ENCODE data around the gene PRKCA.

Gene PRKCA

DNA sequence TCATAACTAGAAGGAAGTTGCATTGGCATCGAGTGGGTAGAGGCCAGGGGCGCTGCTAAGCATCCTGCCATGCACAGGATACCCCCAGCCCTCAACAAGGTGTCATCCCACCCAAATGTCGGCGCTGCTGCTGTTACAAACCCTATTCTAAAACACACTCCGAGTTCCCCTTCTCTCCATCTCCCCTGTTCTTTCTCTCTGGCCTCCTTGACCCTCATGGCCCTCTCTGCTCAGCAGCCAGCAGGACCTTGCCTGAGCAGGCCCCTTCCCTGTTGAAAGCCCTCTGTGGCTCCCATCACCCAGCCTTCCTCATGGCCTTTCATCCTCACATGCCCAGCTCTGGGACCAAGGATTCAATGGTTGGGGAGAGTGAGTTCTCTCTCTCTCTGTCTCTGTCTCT, 510.2 kb downstream of the PRKCA start:
- TF ChIP-seq TAF1 (IDR thresholded peaks at IDR 0.05; ENCODE audit: borderline replicate concordance, insufficient read depth, low read length), result no peak
- TF ChIP-seq, protein P1, sequence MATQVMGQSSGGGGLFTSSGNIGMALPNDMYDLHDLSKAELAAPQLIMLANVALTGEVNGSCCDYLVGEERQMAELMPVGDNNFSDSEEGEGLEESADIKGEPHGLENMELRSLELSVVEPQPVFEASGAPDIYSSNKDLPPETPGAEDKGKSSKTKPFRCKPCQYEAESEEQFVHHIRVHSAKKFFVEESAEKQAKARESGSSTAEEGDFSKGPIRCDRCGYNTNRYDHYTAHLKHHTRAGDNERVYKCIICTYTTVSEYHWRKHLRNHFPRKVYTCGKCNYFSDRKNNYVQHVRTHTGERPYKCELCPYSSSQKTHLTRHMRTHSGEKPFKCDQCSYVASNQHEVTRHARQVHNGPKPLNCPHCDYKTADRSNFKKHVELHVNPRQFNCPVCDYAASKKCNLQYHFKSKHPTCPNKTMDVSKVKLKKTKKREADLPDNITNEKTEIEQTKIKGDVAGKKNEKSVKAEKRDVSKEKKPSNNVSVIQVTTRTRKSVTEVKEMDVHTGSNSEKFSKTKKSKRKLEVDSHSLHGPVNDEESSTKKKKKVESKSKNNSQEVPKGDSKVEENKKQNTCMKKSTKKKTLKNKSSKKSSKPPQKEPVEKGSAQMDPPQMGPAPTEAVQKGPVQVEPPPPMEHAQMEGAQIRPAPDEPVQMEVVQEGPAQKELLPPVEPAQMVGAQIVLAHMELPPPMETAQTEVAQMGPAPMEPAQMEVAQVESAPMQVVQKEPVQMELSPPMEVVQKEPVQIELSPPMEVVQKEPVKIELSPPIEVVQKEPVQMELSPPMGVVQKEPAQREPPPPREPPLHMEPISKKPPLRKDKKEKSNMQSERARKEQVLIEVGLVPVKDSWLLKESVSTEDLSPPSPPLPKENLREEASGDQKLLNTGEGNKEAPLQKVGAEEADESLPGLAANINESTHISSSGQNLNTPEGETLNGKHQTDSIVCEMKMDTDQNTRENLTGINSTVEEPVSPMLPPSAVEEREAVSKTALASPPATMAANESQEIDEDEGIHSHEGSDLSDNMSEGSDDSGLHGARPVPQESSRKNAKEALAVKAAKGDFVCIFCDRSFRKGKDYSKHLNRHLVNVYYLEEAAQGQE (IDR thresholded peaks at IDR 0.05; ENCODE audit: insufficient read depth in 1 of 2, low read depth in 2 of 2, low read length in 2 of 2), result no peak
- TF ChIP-seq POLR2AphosphoS5 (IDR thresholded peaks at IDR 0.05; ENCODE audit: low read depth, low read length), result no peak
- no peak for TF ChIP-seq FOXP2 (optimal IDR thresholded peaks at IDR 0.05; ENCODE audit: borderline replicate concordance, extremely low read depth, extremely low read length, insufficient read depth)
- no peak for TF ChIP-seq SIN3A (IDR thresholded peaks at IDR 0.05; ENCODE audit: borderline replicate concordance, insufficient read depth, low read length)

DNA sequence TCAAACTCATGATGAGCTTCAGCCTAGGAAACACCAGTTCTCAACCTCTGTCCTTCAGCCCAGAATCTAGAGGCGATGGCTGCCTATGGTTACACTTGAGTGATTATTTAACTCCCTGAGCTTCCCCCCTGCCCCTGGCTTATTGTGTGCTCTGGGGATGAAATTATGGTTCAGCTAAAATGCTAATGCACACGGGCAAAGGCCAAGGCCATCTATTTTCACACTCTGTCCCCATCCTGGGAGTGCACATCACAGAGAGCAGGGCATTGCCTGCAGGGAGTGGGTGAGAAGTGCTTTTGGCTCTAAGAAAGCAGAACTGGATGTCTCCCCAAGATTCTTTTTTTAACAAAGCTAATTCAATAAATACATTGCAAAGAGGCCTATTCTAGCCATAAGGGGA, 510.9 kb downstream of the PRKCA start:
- TF ChIP-seq FOXP2 (optimal IDR thresholded peaks at IDR 0.05; ENCODE audit: borderline replicate concordance, extremely low read depth, extremely low read length, insufficient read depth), result no peak
- TF ChIP-seq SIN3A (IDR thresholded peaks at IDR 0.05; ENCODE audit: borderline replicate concordance, insufficient read depth, low read length), result no peak
- TF ChIP-seq, protein P1 (IDR thresholded peaks at IDR 0.05; ENCODE audit: insufficient read depth in 1 of 2, low read depth in 2 of 2, low read length in 2 of 2), result no peak
- no peak for TF ChIP-seq POLR2AphosphoS5 (IDR thresholded peaks at IDR 0.05; ENCODE audit: low read depth, low read length)
- no peak for TF ChIP-seq TAF1 (IDR thresholded peaks at IDR 0.05; ENCODE audit: borderline replicate concordance, insufficient read depth, low read length)

DNA sequence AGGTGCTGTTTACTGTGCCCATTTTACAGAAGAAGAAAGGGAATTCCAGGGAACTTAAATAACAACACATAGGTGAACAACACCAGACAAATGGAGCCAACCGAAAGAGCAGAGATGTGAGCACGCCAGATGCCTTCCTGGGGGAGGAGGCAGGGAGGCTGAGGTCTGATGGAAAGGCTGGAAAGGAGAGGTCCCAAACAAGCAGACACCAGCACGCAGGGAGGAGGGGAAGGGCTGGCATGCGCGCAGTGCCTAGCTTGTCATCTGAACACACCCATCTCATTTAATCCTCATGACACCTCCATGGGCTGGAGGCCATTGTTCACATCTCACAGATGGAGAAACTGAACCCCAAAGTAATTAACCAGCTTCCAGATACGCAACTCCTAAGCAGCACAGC, 511.6 kb downstream of the PRKCA start:
- no peak for TF ChIP-seq POLR2AphosphoS5 (IDR thresholded peaks at IDR 0.05; ENCODE audit: low read depth, low read length)
- TF ChIP-seq, protein P1 (IDR thresholded peaks at IDR 0.05; ENCODE audit: insufficient read depth in 1 of 2, low read depth in 2 of 2, low read length in 2 of 2), result no peak
- TF ChIP-seq FOXP2 (optimal IDR thresholded peaks at IDR 0.05; ENCODE audit: borderline replicate concordance, extremely low read depth, extremely low read length, insufficient read depth), result no peak
- TF ChIP-seq SIN3A (IDR thresholded peaks at IDR 0.05; ENCODE audit: borderline replicate concordance, insufficient read depth, low read length), result no peak
- TF ChIP-seq TAF1 (IDR thresholded peaks at IDR 0.05; ENCODE audit: borderline replicate concordance, insufficient read depth, low read length), result no peak

DNA sequence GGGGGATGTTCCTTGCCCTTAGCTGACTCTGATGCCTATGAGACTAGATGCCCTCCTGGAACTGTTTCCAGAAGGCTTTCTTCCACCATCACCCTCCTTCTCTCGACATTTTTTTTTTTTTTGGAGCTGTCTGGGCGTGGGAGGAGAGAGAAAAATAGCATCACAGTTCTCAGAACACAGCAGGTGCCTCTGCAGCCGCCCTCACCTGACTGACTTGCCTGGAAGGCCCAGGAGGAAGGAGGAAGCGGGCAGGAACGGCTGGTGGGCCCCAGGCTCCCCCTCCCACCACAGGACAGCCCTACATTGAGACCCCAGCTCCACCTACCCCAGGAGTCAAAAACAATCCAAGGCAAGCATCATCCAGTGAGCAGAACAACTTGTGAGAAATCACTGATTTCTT, 512.2 kb downstream of the PRKCA start:
- TF ChIP-seq, protein P1 (IDR thresholded peaks at IDR 0.05; ENCODE audit: insufficient read depth in 1 of 2, low read depth in 2 of 2, low read length in 2 of 2), result no peak
- TF ChIP-seq SIN3A (IDR thresholded peaks at IDR 0.05; ENCODE audit: borderline replicate concordance, insufficient read depth, low read length) (no peak), TAF1 (IDR thresholded peaks at IDR 0.05; ENCODE audit: borderline replicate concordance, insufficient read depth, low read length) (no peak), POLR2AphosphoS5 (IDR thresholded peaks at IDR 0.05; ENCODE audit: low read depth, low read length) (no peak), FOXP2 (optimal IDR thresholded peaks at IDR 0.05; ENCODE audit: borderline replicate concordance, extremely low read depth, extremely low read length, insufficient read depth) (no peak)

DNA sequence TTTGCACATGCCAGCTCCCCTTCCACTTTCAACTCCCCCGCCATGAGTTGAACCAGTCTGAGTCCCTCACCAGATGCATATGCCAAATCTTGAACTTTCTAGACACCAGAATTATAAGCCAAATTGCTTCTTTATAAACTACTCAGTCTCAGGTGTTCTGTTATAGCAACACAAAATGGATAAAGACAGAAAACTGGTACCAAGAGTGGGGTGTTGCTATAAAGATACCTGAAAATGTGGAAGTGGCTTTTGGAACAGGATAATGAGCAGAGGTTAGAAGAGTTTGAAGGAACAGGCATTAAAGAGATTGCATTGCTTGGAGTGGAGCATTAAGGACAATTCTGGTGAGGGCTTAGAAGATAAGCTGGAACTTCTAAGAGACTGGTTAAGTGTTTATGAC, 515.3 kb downstream of the PRKCA start:
- no peak for TF ChIP-seq TAF1 (IDR thresholded peaks at IDR 0.05; ENCODE audit: borderline replicate concordance, insufficient read depth, low read length)
- no peak for TF ChIP-seq SIN3A (IDR thresholded peaks at IDR 0.05; ENCODE audit: borderline replicate concordance, insufficient read depth, low read length)
- TF ChIP-seq, protein P1 (IDR thresholded peaks at IDR 0.05; ENCODE audit: insufficient read depth in 1 of 2, low read depth in 2 of 2, low read length in 2 of 2), result no peak
- TF ChIP-seq POLR2AphosphoS5 (IDR thresholded peaks at IDR 0.05; ENCODE audit: low read depth, low read length), result no peak
- TF ChIP-seq FOXP2 (optimal IDR thresholded peaks at IDR 0.05; ENCODE audit: borderline replicate concordance, extremely low read depth, extremely low read length, insufficient read depth), result no peak
